Measurements from ENCODE around the gene IRX4.
"Not testable (repeated sequence)": the region's sequence is repeated elsewhere in the genome, so short reads cannot be mapped to it uniquely, and the experiment has no call there.

The IRX4 gene

GRCh38 chr5:1860949-1861348 is 21.8 kb downstream of the IRX4 start:
- DNase-seq (ENCODE audit: low read depth in 2 of 3, low spot score in 1 of 3), result no peak

- DNase-seq (ENCODE audit: low read depth in 2 of 3, low spot score in 1 of 3), result no peak
Observed at GRCh38 chr5:1860021-1860610, 22.6 kb downstream of the IRX4 start.

GRCh38 chr5:1859099-1859498 is 23.6 kb downstream of the IRX4 start:
- no peak for DNase-seq (ENCODE audit: low read depth in 2 of 3, low spot score in 1 of 3)

GRCh38 chr5:1858436-1858835 is 24.3 kb downstream of the IRX4 start:
- no peak for DNase-seq (ENCODE audit: low read depth in 2 of 3, low spot score in 1 of 3)

GRCh38 chr5:1857256-1857600 is 25.5 kb downstream of the IRX4 start:
- no peak for DNase-seq (ENCODE audit: low read depth in 2 of 3, low spot score in 1 of 3)

GRCh38 chr5:1856596-1857255 is 26.0 kb downstream of the IRX4 start:
- DNase-seq (ENCODE audit: low read depth in 2 of 3, low spot score in 1 of 3), result no peak

GRCh38 chr5:1855596-1855995 is 27.1 kb downstream of the IRX4 start:
- DNase-seq (ENCODE audit: low read depth in 2 of 3, low spot score in 1 of 3), result no peak

- DNase-seq (ENCODE audit: low read depth in 2 of 3, low spot score in 1 of 3), result no peak
Observed at GRCh38 chr5:1855075-1855474, 27.6 kb downstream of the IRX4 start.

- no peak for DNase-seq (ENCODE audit: low read depth in 2 of 3, low spot score in 1 of 3)
Observed at GRCh38 chr5:1853531-1853930, 29.2 kb downstream of the IRX4 start.

GRCh38 chr5:1852324-1852947 is 30.3 kb downstream of the IRX4 start:
- DNase-seq (ENCODE audit: low read depth in 2 of 3, low spot score in 1 of 3), result no peak

- DNase-seq (ENCODE audit: low read depth in 2 of 3, low spot score in 1 of 3), result no peak
Observed at GRCh38 chr5:1851290-1851934, 31.3 kb downstream of the IRX4 start.

- no peak for DNase-seq (ENCODE audit: low read depth in 2 of 3, low spot score in 1 of 3)
Observed at GRCh38 chr5:1850324-1851154, 32.2 kb downstream of the IRX4 start.

- no peak for DNase-seq (ENCODE audit: low read depth in 2 of 3, low spot score in 1 of 3)
Observed at GRCh38 chr5:1847611-1848010, 35.1 kb downstream of the IRX4 start.

- no peak for DNase-seq (ENCODE audit: low read depth in 2 of 3, low spot score in 1 of 3)
Observed at GRCh38 chr5:1847056-1847455, 35.7 kb downstream of the IRX4 start.

- no peak for DNase-seq (ENCODE audit: low read depth in 2 of 3, low spot score in 1 of 3)
Observed at GRCh38 chr5:1846583-1846982, 36.1 kb downstream of the IRX4 start.

GRCh38 chr5:1845696-1846095 is 37.0 kb downstream of the IRX4 start:
- no peak for DNase-seq (ENCODE audit: low read depth in 2 of 3, low spot score in 1 of 3)

- DNase-seq (ENCODE audit: low read depth in 2 of 3, low spot score in 1 of 3), result no peak
Observed at GRCh38 chr5:1844708-1845436, 37.9 kb downstream of the IRX4 start.

GRCh38 chr5:1843761-1844160 is 39.0 kb downstream of the IRX4 start:
- DNase-seq (ENCODE audit: low read depth in 2 of 3, low spot score in 1 of 3), result not testable (repeated sequence)

GRCh38 chr5:1842004-1842819 is 40.5 kb downstream of the IRX4 start:
- DNase-seq (ENCODE audit: low read depth in 2 of 3, low spot score in 1 of 3), result no peak
